Sigmoid colon (tissue), 7 donors: ENCODE results near the gene ATP6V0E1. TPM values are rescaled to one million over a fixed set of nuclear protein-coding genes. Genes with fewer than 3 reads are reported as not detected.
"Not testable (repeated sequence)": the region's sequence is repeated elsewhere in the genome, so short reads cannot be mapped to it uniquely, and the experiment has no call there.

ENCODE experiments used
- DNase-seq: peaks from one replicate; pipeline ENCODE4 v3.0.0-alpha.2; 2019
- H3K27ac ChIP-seq, 4 donors: fragments of 200-600 bp; sonication (generic); one replicate each; pipeline ENCODE4 v1.5.1; 2016 to 2019; ENCODE audit warnings: mild to moderate bottlenecking in 1 of 4
- H3K27me3 ChIP-seq, 3 donors: fragments of 200-600 bp; sonication (generic); one replicate each; pipeline ENCODE4 v1.5.1; 2019; ENCODE audit warnings: mild to moderate bottlenecking in 1 of 3
- H3K36me3 ChIP-seq, 4 donors: fragments of 200-600 bp; sonication (generic); one replicate each; pipeline ENCODE4 v1.5.1; 2016 to 2019
- H3K4me1 ChIP-seq, 4 donors: fragments of 200-600 bp; sonication (generic); one replicate each; pipeline ENCODE4 v1.5.1; 2017 to 2019
- H3K4me3 ChIP-seq, 4 donors: fragments of 200-600 bp; sonication (generic); one replicate each; pipeline ENCODE4 v1.5.1; 2017 to 2019; ENCODE audit warnings: mild to moderate bottlenecking in 2 of 4, moderate library complexity in 1 of 4
- H3K9me3 ChIP-seq, 4 donors: fragments of 200-600 bp in 3 of 4; sonication (generic) in 3 of 4; one replicate each; pipeline versions ENCODE4 v1.5.1 to v1.6.1; 2013 to 2019
- EP300 ChIP-seq, 4 donors: sonication (generic); formaldehyde crosslinking; IDR thresholded peaks; one replicate each; pipeline ENCODE4 v1.6.1; 2017; ENCODE audit warnings: antibody characterized with exemption in 4 of 4
- POLR2A ChIP-seq, 2 donors: fragments of 450-650 bp; IDR thresholded peaks; one replicate each; pipeline ENCODE4 v1.6.1; 2016; ENCODE audit warnings: antibody characterized with exemption in 2 of 2, mild to moderate bottlenecking in 2 of 2, moderate library complexity in 2 of 2
- POLR2AphosphoS5 ChIP-seq, 4 donors: sonication (generic); formaldehyde crosslinking; IDR thresholded peaks; one replicate each; pipeline ENCODE4 v1.6.1; 2017; ENCODE audit warnings: antibody characterized with exemption in 4 of 4
- WGBS, 2 donors: extraction: QIAGEN DNeasy Blood & Tissue Kit; methylation state at CpG; one replicate each; pipeline ENCODE4 v1.1.7; 2013; 5-methylcytosine and 5-hydroxymethylcytosine counted together
- intact Hi-C: fragments of 100-400 bp; cut with DNase I; formaldehyde crosslinking; loops from one replicate; pipeline ENCODE4 v1.15.1; 2023
- polyA plus RNA-seq, 3 donors: library from polyadenylated mRNA; stranded (reverse); fragments of 200-250 nt; gene quantifications; one replicate each; pipeline ENCODE4 v1.2.3, GENCODE V29; 2013
- total RNA-seq, 4 donors: library from RNA; depleted of rRNA; stranded (reverse); fragments of >200 nt; gene quantifications; one replicate each; pipeline ENCODE4 v1.1.0, GENCODE V29; 2016
- TF ChIP-seq, protein P1 (sequence below), 4 experiments: fragments of 450-650 bp in 3 of 4; fragments of 200-600 bp in 1 of 4; IDR thresholded peaks; one replicate each; pipeline ENCODE4 v1.5.1; 2016 to 2019; ENCODE audit warnings: antibody characterized with exemption in 4 of 4, mild to moderate bottlenecking in 3 of 4, moderate library complexity in 2 of 4
- donor health status: healthy with polysubstance abuse.
- donor health status: Bipolar disorder and iron deficiency.
- donor health status: healthy.

Gene ATP6V0E1
- total and polyA plus RNA-seq, 7 donors: 117 to 261 (median 154) TPM

DNA sequence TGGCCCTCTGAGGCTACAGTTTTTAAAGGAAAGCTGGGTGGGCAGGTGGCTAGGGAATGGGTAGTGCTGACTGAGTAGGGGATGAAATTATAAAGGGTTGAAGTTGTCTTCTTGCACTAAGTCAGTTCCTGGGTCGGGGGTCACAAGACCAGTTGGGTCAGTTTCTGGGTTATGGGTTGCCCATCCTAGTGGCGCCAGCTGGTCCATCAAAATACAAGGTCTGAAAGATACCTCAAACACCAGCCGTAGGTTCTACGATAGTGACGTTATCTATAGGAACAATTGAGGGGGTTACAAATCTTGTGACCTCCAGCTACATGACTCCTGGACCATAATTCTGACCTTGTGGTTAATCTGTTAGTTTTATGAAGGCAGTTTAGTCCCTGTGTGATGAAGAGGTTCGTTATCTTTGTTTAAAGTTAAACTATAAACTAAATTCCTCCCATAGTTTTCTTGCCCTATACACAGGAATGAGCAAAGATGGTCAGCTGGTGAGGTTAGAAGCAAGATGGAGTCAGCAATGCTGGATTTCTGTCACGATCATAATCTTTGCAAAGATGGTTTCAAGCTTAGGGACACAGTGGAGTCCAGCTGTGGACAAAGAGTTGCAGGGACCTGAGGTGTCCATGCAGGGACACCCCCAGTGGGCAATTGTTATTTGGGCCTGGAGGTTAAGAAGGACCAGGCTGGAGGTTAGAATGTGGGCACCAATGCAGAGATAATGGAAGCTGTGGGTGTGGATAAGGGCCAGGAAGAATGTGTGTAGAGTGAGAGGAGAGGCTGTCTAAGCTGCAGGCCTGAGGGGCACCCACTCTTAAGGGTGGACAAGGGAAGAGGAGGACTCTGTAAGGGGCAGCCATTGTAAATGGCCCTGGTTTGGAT is 58.6 kb downstream of the ATP6V0E1 start:
- H3K4me3 ChIP-seq: no peak overlapping the region
- DNase-seq: no peak
- no peak for TF ChIP-seq POLR2A (IDR thresholded peaks at IDR 0.05)
- no peak for TF ChIP-seq EP300 (IDR thresholded peaks at IDR 0.05)
- TF ChIP-seq, protein P1, sequence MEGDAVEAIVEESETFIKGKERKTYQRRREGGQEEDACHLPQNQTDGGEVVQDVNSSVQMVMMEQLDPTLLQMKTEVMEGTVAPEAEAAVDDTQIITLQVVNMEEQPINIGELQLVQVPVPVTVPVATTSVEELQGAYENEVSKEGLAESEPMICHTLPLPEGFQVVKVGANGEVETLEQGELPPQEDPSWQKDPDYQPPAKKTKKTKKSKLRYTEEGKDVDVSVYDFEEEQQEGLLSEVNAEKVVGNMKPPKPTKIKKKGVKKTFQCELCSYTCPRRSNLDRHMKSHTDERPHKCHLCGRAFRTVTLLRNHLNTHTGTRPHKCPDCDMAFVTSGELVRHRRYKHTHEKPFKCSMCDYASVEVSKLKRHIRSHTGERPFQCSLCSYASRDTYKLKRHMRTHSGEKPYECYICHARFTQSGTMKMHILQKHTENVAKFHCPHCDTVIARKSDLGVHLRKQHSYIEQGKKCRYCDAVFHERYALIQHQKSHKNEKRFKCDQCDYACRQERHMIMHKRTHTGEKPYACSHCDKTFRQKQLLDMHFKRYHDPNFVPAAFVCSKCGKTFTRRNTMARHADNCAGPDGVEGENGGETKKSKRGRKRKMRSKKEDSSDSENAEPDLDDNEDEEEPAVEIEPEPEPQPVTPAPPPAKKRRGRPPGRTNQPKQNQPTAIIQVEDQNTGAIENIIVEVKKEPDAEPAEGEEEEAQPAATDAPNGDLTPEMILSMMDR (IDR thresholded peaks at IDR 0.05): no peak
- TF ChIP-seq POLR2AphosphoS5 (IDR thresholded peaks at IDR 0.05): no peak
- no peaks in the 10 kb centered on the region for H3K27me3 ChIP-seq
- H3K27ac ChIP-seq: no peak overlapping the region
- H3K36me3 ChIP-seq: no peaks in the 10 kb centered on the region
- intact Hi-C loops: no loop called here
- no peaks in the 10 kb centered on the region for H3K9me3 ChIP-seq
- no peaks in the 10 kb centered on the region for H3K4me1 ChIP-seq
- WGBS, 2 donors: 52 to 64% methylated on average over 7 of the region's 7 CpGs

DNA sequence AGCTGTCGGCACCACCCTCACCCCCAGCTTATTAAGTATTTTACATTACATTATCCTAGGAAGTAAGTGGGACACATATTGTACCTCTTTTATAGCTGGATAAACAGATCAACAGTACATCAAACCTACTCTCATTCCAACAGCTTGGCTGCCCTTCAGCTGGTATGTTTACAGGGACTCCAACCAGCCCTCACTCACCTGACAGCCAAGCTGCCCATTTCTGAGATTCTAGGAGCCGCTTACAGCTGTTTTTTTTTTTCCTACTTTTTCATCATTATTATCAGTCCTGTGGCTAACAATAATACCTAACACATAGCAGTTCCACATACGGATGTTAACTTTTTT is 59.2 kb downstream of the ATP6V0E1 start:
- Histone ChIP-seq H3K27ac (no peak overlapping the region), H3K4me1 (no peaks in the 10 kb centered on the region), H3K4me3 (no peak overlapping the region), H3K27me3 (no peaks in the 10 kb centered on the region), H3K9me3 (no peaks in the 10 kb centered on the region), H3K36me3 (no peaks in the 10 kb centered on the region)
- TF ChIP-seq EP300 (IDR thresholded peaks at IDR 0.05) (no peak), POLR2AphosphoS5 (IDR thresholded peaks at IDR 0.05) (no peak), POLR2A (IDR thresholded peaks at IDR 0.05) (no peak)
- TF ChIP-seq, protein P1 (IDR thresholded peaks at IDR 0.05): no peak
- intact Hi-C loops: no loop called here
- 91 to 92% methylated on average over 3 of the region's 3 CpGs for WGBS, 2 donors
- DNase-seq: no peak

DNA sequence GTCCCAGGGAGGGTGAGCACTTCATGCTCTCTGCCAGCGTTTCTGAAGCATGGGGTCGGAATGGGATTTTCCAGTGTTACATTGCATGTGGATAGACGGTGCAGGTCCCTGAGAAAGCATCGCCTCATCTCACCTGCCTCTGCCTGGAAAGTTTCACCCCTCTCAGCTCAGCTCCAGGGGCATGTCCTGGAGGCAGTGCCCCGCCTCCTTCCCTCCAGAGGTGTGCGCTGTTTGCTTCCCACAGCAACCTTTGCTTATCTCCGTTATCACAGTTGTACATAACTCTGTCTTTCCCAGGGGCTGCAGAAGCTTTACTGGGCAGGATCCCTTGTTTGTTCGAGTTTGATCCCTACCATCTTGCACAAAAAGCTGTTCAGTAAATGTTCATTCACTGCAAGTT is 61.9 kb downstream of the ATP6V0E1 start:
- 30 to 65% methylated on average over 8 of the region's 8 CpGs for WGBS, 2 donors
- Histone ChIP-seq H3K4me3 (no peak overlapping the region), H3K4me1 (no peaks in the 10 kb centered on the region), H3K27ac (no peak overlapping the region), H3K27me3 (no peaks in the 10 kb centered on the region), H3K9me3 (no peaks in the 10 kb centered on the region), H3K36me3 (no peaks in the 10 kb centered on the region)
- TF ChIP-seq POLR2AphosphoS5 (IDR thresholded peaks at IDR 0.05) (no peak), EP300 (IDR thresholded peaks at IDR 0.05) (no peak), POLR2A (IDR thresholded peaks at IDR 0.05) (no peak)
- TF ChIP-seq, protein P1 (IDR thresholded peaks at IDR 0.05): no peak
- no peak for DNase-seq
- intact Hi-C loops: no loop called here

DNA sequence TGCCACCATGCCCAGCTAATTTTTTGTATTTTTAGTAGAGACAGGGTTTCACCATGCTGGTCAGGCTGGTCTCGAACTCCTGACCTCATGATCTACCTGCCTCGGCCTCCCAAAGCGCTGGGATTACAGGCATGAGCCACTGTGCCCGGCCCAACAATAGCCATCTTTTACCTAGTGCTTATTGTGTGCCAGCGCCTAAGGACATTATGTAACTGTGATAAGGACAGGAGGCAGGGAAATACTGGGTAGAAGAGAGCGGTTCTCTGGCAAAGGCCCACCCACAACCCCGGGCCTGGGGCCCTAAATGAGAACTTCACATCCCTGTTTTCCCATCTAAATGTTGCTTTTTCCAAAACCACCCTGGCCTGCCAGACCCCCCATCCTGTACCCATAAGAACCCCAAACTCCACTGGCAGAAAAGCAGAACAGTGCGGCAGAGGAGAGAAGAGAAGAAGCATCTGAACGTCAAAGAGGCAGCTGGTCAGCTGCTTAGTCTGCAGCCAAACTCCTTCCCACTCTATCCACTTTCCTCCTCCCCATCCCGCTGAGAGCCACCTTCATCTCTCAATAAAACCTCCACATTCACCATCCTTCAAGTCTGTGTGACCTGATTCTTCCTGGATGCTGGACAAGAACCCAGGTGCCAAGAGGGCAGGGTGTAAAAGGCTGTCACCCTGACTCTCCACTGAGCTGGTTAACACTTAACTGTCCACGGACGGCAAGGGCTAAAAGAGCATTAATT is 63.7 kb downstream of the ATP6V0E1 start:
- H3K9me3 ChIP-seq, H3K4me3 ChIP-seq, H3K27ac ChIP-seq, DNase-seq, intact Hi-C loops, H3K36me3 ChIP-seq, H3K27me3 ChIP-seq: not testable (repeated sequence)
- WGBS, 2 donors: 78 to 86% methylated on average over 12 of the region's 12 CpGs
- H3K4me1 ChIP-seq: peaks cover 0 to 15% (median 9%) of the 10 kb centered on the region in 4 donors

DNA sequence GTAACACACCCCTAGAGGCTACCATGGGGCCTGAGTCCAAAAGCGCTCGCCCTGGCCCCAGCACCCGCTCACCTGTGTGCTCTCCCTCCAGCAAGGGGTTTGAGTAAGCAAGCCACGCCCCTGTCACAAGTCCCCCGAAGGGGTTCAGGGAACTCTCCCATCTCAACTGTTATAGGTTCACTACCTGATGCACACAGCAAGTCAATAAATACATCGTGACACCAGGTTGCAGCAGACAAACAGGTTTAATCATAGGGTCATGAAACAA is 64.2 kb downstream of the ATP6V0E1 start:
- Histone ChIP-seq H3K4me3 (no peak overlapping the region), H3K9me3 (no peaks in the 10 kb centered on the region), H3K27me3 (no peaks in the 10 kb centered on the region), H3K27ac (no peak overlapping the region), H3K36me3 (no peaks in the 10 kb centered on the region), H3K4me1 (peaks cover 0 to 20% (median 13%) of the 10 kb centered on the region in 4 donors)
- 70 to 74% methylated on average over 6 of the region's 6 CpGs for WGBS, 2 donors
- intact Hi-C loops: no loop called here
- DNase-seq: no peak
- TF ChIP-seq POLR2A (IDR thresholded peaks at IDR 0.05): no peak
- TF ChIP-seq EP300 (IDR thresholded peaks at IDR 0.05): no peak
